C4-2B (cell line): ENCODE data around the gene PCNX3.

Source experiments
- H3K27ac ChIP-seq: fragments of 450-650 bp; 2 replicates; pipeline ENCODE4 v1.5.1; 2017
- ZFX ChIP-seq: fragments of 450-650 bp; IDR thresholded peaks from 2 replicates; pipeline ENCODE4 v1.6.1; 2017
- TF ChIP-seq, protein P1 (sequence below): fragments of 450-650 bp; conservative IDR thresholded peaks from 2 replicates; pipeline ENCODE4 v1.5.1; 2017; ENCODE audit warnings: mild to moderate bottlenecking

PCNX3 gene

DNA sequence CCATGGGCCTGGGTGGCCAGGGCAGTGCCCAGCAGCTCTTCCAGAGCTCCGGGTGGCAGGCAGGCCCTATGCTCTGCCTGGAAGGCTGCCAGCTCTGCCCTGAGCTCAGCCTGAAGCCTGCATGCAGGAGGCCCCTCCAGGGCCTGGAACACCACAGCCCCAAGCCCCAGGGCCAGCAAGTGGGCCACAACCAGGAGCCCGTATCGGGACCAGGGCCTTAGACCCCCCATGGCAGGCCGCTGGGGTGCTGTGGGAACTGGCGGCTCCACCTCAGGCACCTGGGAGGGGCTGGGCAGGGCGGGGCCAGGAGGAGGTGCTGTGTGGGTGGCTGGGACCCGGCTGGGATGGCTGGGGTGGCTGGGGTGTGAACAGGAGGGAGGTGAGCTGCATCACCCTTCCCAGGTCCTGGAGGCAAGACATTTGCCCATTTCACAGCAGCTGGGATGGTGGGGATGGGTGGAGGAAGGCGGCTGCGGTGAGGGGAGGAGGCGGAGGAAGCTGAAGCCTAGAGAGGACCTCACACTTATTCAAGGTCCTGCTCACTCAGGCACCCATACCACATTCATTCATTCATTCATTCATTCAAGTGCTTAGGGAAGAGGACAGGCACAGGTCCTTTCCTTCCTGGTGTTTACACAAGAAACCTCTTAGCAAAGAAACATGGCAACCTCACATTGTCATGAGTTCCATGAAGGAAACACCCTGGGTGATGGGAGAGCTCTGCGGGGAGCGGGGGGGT is 19.9 kb upstream of the PCNX3 start, which contains the start of gene KCNK7:
KCNK7 (minus strand) TSS at position 258 of the 739 bp plus-strand sequence; CDS start at position 230, 28 bp downstream.
- no peak for TF ChIP-seq ZFX
- TF ChIP-seq, protein P1, sequence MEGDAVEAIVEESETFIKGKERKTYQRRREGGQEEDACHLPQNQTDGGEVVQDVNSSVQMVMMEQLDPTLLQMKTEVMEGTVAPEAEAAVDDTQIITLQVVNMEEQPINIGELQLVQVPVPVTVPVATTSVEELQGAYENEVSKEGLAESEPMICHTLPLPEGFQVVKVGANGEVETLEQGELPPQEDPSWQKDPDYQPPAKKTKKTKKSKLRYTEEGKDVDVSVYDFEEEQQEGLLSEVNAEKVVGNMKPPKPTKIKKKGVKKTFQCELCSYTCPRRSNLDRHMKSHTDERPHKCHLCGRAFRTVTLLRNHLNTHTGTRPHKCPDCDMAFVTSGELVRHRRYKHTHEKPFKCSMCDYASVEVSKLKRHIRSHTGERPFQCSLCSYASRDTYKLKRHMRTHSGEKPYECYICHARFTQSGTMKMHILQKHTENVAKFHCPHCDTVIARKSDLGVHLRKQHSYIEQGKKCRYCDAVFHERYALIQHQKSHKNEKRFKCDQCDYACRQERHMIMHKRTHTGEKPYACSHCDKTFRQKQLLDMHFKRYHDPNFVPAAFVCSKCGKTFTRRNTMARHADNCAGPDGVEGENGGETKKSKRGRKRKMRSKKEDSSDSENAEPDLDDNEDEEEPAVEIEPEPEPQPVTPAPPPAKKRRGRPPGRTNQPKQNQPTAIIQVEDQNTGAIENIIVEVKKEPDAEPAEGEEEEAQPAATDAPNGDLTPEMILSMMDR = no peak
- H3K27ac ChIP-seq = no peak within 1 kb of the TSS

DNA sequence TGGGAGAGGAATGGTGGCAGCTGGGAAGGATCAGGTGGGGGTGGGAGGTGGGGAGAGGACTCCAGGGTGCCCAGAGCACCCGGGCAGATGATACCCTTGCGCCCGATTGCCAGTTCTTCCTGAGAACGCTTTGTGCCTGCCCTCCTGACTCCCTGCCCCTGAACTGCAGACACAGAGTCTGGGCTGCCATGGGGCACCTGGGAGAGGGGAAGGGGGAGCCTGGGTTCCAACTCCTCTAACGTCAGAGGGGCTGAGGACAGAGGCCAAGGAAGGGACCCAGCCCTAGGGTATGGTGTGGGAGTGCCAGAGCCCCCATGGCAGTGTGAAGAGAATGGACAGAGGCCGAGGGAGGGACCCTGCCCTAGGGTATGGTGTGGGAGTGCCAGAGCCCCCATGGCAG is 19.1 kb upstream of the PCNX3 start:
- no peak overlapping the region for H3K27ac ChIP-seq

GRCh38 chr11:65598258-65598699 is 17.3 kb upstream of the PCNX3 start:
- TF ChIP-seq, protein P1 = no peak
- no peak for TF ChIP-seq ZFX

More for the DNA sequence above, 19.1 kb upstream of the PCNX3 start:
- TF ChIP-seq, protein P1 = no peak
- TF ChIP-seq ZFX = no peak

GRCh38 chr11:65599216-65599954 is 16.2 kb upstream of the PCNX3 start:
- TF ChIP-seq, protein P1 = no peak
- TF ChIP-seq ZFX = no peak
- no peak overlapping the region for H3K27ac ChIP-seq

More at GRCh38 chr11:65598258-65598699, 17.3 kb upstream of the PCNX3 start:
- H3K27ac ChIP-seq = no peak overlapping the region

- TF ChIP-seq, protein P1 = no peak
- no peak for TF ChIP-seq ZFX
- H3K27ac ChIP-seq = no peak overlapping the region
Measured at GRCh38 chr11:65599955-65600246, 15.7 kb upstream of the PCNX3 start.

- no peak for TF ChIP-seq ZFX
- TF ChIP-seq, protein P1 = no peak
- H3K27ac ChIP-seq = no peak overlapping the region
Measured at GRCh38 chr11:65604258-65604657, 11.3 kb upstream of the PCNX3 start.
